HUES64 (cell line): Measurements from ENCODE around the gene ADAM11.
A peak's percentile ranks its signal among the peaks of the same experiment; 100 is the strongest.
"Not testable (repeated sequence)": the region's sequence is repeated elsewhere in the genome, so short reads cannot be mapped to it uniquely, and the experiment has no call there.

Source experiments
- H3K27ac ChIP-seq: 2 replicates; pipeline ENCODE4 v1.7.0; 2013; ENCODE audit warnings: low read depth, low read length, inconsistent platforms
- H3K27me3 ChIP-seq: 2 replicates; pipeline ENCODE4 v1.6.1; 2013; ENCODE audit warnings: mild to moderate bottlenecking, low read length; ENCODE audit not compliant: insufficient read depth
- H3K36me3 ChIP-seq: 2 replicates; pipeline ENCODE4 v1.6.1; 2013; ENCODE audit warnings: mild to moderate bottlenecking, low read length; ENCODE audit not compliant: insufficient read depth
- H3K4me1 ChIP-seq: 2 replicates; pipeline ENCODE4 v1.6.1; 2013; ENCODE audit warnings: mild to moderate bottlenecking, low read length, moderate library complexity; ENCODE audit not compliant: insufficient read depth
- H3K4me3 ChIP-seq: 2 replicates; pipeline ENCODE4 v1.5.1; 2013; ENCODE audit warnings: mild to moderate bottlenecking, low read length, moderate library complexity
- H3K9ac ChIP-seq: 2 replicates; pipeline ENCODE4 v1.6.1; 2013; ENCODE audit warnings: mild to moderate bottlenecking, low read depth, low read length
- H3K9me3 ChIP-seq: 2 replicates; pipeline ENCODE4 v1.6.1; 2013; ENCODE audit warnings: low read depth, low read length; ENCODE audit not compliant: insufficient read depth
- WGBS: fragments of 150-250, 120-280 bp; methylation state at CpG from one replicate; pipeline ENCODE4 v1.1.7; 2013; ENCODE audit warnings: missing lambda C conversion rate; 5-methylcytosine and 5-hydroxymethylcytosine counted together

The ADAM11 gene

DNA sequence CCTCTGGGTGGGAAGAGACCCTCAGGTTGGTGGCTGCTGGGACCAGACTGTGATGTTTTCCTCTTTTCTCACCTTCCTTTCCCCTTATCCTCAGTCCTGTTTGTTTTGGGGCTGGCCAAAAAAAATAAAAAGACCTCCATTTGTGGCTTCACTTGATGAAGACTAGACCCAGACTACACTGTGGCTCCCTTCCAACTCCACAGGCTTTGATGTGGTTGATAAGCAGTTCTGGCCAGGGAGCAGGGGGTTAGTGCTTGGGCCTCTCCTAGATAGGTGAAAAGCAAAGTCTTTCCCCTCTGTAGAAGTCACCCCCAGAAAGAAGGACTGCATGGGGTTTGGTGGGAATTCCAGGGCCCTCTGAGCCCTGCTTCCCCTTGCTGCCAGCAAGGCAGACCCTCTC is 11.2 kb upstream of the ADAM11 start:
- no peaks in the 10 kb centered on the region for H3K9me3 ChIP-seq
- no peaks in the 10 kb centered on the region for H3K4me1 ChIP-seq
- peaks cover 44% of the 10 kb centered on the region for H3K36me3 ChIP-seq
- H3K27ac ChIP-seq, result no peak overlapping the region
- no peaks in the 10 kb centered on the region for H3K27me3 ChIP-seq
- no peak overlapping the region for H3K4me3 ChIP-seq
- H3K9ac ChIP-seq, result no peak overlapping the region

DNA sequence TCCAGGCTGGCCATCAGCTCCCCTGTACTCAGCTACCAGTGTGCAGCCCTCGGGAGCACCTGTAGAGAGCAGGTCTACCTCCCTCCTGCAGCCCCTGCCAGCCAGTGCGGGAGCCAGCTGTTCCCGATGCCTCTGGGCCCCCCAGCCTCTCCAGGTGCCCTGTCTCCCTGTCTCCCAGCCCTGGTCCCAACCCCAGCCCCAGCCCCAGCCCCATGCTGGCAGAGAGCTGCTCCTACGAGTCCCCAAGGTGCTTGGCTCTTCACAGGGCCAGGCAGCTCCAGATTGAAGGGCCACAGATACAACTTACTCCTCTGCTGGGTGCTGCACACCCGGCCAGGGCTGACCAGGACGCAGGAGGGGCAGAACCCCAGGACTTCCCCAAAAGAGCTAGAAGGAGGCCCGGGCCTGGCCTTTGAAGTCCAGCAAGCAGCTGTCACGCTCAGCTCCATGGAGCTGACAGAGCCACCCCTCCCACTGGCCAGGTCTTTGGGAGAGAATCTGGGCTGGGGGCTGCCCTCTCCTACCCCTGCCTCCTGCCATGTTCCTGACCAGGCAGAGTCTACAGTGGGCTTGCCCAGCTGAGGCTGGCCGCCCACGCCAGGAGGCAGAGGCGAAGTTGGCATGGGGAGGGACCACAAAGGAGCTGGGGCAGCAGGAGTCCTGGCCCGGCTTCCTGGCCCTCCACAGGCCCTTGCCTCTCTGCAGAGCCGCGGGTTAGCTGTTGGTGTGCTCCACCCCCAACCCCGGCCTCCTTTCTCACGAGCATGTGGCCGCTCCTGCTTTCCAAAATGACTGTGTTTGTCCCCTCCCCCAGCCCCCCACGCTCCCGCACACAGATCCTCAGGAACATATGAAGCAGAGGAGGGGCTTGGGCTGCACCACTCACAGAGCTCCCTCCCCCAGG is 9.5 kb upstream of the ADAM11 start:
- WGBS, result 73% methylated on average over 19 of the region's 19 CpGs
- no peaks in the 10 kb centered on the region for H3K9me3 ChIP-seq
- no peak overlapping the region for H3K4me3 ChIP-seq
- no peak overlapping the region; the same call in 1 of the 2 replicates for H3K9ac ChIP-seq
- H3K27ac ChIP-seq, result no peak overlapping the region
- peaks cover 37% of the 10 kb centered on the region for H3K36me3 ChIP-seq
- no peaks in the 10 kb centered on the region for H3K27me3 ChIP-seq
- no peaks in the 10 kb centered on the region for H3K4me1 ChIP-seq

DNA sequence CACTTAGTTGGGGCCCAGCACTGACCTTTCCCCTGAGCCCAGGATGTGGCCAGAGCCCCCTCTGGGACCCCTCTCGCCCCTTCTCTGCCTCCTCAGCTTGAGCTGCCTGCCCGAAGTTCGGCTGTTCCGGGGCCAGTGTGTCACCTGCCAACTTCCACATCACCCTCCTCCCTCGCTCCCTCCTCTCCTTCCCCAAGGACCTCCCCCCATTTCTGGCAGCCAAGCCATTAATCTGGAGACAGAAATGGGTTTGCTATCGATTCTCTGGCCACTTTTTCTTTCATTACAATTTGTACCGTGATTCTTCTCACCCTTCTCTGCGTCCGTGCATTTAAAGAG is 8.8 kb upstream of the ADAM11 start:
- H3K27me3 ChIP-seq, result peaks cover 2% of the 10 kb centered on the region; the same call in 1 of the 2 replicates
- H3K36me3 ChIP-seq, result peaks cover 35% of the 10 kb centered on the region
- H3K9ac ChIP-seq, result no peak overlapping the region
- 84% methylated on average over 9 of the region's 9 CpGs for WGBS
- H3K27ac ChIP-seq, result no peak overlapping the region
- no peaks in the 10 kb centered on the region for H3K9me3 ChIP-seq
- no peak overlapping the region for H3K4me3 ChIP-seq
- H3K4me1 ChIP-seq, result no peaks in the 10 kb centered on the region

DNA sequence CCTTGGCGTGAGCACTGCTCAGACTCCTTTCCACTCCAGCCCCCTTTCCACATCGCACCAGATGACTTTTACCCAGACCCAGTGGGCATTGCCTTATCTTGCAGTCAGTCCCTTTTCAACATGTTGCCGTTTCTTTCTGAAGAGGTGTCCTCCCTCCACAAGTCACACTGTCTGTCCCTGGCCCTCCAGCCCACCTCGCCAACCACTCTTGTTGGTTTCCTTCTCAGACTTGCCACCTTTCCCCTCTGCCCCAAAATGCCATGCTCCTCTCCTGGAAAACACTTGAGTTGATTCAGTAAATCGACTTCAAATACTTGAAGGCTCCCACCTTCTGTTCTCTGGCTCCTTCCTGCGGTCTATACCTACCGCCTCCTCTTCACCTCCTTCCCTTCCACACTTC is 7.5 kb upstream of the ADAM11 start:
- H3K9me3 ChIP-seq, result no peaks in the 10 kb centered on the region
- WGBS, result 90% methylated on average over 7 of the region's 7 CpGs
- peaks cover 4% of the 10 kb centered on the region; the same call in 1 of the 2 replicates for H3K27me3 ChIP-seq
- H3K27ac ChIP-seq, result no peak overlapping the region
- H3K9ac ChIP-seq, result no peak overlapping the region
- no peaks in the 10 kb centered on the region for H3K4me1 ChIP-seq
- no peak overlapping the region for H3K4me3 ChIP-seq
- peaks cover 35% of the 10 kb centered on the region for H3K36me3 ChIP-seq

DNA sequence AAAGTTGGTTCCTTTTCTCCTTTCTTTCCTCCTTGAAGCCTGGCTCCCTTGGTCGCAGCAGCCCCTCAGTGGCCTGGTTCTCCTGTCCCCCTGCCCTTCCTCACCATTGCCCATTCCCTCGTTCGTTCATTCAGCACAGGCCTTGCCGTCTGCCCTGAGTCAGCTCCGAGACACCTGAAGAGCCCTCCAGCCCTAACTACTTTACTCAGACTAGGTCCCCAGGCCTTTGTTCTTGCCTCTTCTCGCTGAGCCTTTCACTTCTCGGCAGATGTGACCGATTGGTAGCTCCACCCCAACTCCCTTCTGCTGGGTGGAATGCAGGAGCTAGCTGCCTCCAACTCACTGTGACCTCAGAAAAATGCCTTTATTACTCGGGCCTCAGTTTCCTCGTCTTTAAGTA is 7.0 kb upstream of the ADAM11 start:
- Histone ChIP-seq H3K4me1 (no peaks in the 10 kb centered on the region), H3K27me3 (peaks cover 6% of the 10 kb centered on the region), H3K9ac (no peak overlapping the region), H3K27ac (no peak overlapping the region), H3K9me3 (no peaks in the 10 kb centered on the region), H3K36me3 (peaks cover 32% of the 10 kb centered on the region), H3K4me3 (no peak overlapping the region)
- 90% methylated on average over 10 of the region's 10 CpGs for WGBS

DNA sequence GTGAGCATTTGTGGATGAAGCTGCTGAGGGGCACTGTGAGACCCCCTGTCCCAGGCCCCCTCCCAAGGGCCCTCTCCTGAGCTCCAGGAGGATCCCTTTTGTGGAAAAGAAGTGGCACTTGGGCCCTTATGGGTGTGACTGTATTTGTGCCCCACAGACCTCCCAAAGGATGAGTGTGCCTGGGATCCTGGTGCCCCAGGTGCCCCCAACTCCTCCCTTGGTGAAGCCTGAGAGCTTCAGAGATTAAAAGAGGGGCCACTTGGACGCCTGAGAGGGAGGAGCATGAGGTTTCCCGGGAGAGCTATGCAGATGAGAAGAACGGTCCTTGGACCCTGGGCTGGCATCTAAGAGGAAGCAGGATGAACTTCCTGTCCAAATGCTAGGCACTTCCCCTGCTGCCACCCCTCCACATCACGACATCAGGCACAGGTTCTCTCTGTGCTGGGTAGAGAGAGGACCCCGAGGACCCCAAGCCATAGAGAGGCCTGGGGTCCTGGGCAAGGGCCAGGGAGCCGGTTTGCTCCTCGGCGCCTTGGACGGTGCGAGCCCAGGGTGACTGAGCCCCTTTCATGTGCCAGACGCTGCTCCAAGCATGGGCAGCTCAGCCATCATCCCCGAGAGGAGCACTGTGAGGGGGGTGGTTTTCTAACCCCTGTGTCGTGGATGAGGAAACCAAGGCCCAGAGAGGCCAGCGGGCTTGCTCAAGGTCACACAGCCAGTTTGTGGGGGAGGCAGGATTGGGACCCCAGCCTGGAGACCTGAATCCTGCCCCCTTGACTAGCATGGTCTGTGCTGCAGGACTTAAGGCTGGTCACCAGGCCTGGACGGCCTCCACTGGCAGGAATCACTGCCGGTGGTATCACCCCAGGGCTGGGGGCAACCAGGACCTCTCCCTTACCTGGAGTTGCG is 5.6 kb upstream of the ADAM11 start:
- Histone ChIP-seq H3K9me3 (no peaks in the 10 kb centered on the region), H3K4me1 (no peaks in the 10 kb centered on the region), H3K36me3 (peaks cover 20% of the 10 kb centered on the region), H3K9ac (no peak overlapping the region), H3K27me3 (peaks cover 20% of the 10 kb centered on the region), H3K4me3 (no peak overlapping the region), H3K27ac (no peak overlapping the region)
- WGBS, result 88% methylated on average over 17 of the region's 17 CpGs

DNA sequence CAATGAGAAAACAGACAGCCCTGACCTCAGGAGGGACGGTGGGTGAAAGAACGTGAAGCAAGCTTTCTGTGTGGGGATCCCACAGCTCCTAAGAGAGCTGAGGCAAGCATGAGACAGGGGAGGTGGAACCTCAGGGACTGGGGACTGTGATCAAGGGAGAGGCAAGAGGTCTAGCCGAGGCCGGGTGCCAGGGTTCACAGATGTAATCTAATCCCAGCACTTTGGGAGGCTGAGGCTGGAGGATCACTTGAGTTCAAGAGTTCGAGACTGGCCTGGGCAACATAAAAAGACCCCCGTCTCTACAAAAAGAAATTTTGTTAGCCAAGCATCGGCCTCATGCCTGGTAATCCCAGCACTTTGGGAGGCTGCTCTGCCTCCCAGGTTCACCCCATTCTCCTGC is 4.5 kb upstream of the ADAM11 start:
- Histone ChIP-seq H3K4me3 (no peak overlapping the region), H3K4me1 (no peaks in the 10 kb centered on the region), H3K9ac (no peak overlapping the region), H3K27me3 (peaks cover 27% of the 10 kb centered on the region), H3K36me3 (peaks cover 12% of the 10 kb centered on the region), H3K27ac (no peak overlapping the region), H3K9me3 (no peaks in the 10 kb centered on the region)
- WGBS, result 83% methylated on average over 7 of the region's 7 CpGs

DNA sequence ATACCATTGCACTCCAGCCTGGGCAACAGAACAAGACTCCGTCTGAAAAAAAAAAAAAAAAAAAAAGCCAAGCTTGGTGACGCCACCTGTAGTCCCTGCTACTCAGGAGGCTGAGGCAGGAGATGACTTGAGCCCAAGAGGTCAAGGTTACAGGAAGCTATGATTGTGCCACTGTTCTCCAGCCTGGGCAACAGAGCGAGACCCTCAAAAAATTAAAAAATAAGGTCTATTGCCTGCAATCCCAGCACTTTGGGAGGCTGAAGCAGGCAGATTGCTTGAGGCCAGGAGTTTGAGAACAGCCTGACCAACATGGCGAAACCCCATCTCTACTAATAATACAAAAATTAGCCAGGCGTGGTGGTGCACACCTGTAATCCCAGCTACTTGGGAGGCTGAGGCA is 3.6 kb upstream of the ADAM11 start:
- H3K9me3 ChIP-seq, H3K4me3 ChIP-seq, H3K27ac ChIP-seq, H3K36me3 ChIP-seq, H3K9ac ChIP-seq, H3K4me1 ChIP-seq: not testable (repeated sequence)
- WGBS, result 93% methylated on average over 5 of the region's 5 CpGs
- peaks cover 36% of the 10 kb centered on the region for H3K27me3 ChIP-seq

DNA sequence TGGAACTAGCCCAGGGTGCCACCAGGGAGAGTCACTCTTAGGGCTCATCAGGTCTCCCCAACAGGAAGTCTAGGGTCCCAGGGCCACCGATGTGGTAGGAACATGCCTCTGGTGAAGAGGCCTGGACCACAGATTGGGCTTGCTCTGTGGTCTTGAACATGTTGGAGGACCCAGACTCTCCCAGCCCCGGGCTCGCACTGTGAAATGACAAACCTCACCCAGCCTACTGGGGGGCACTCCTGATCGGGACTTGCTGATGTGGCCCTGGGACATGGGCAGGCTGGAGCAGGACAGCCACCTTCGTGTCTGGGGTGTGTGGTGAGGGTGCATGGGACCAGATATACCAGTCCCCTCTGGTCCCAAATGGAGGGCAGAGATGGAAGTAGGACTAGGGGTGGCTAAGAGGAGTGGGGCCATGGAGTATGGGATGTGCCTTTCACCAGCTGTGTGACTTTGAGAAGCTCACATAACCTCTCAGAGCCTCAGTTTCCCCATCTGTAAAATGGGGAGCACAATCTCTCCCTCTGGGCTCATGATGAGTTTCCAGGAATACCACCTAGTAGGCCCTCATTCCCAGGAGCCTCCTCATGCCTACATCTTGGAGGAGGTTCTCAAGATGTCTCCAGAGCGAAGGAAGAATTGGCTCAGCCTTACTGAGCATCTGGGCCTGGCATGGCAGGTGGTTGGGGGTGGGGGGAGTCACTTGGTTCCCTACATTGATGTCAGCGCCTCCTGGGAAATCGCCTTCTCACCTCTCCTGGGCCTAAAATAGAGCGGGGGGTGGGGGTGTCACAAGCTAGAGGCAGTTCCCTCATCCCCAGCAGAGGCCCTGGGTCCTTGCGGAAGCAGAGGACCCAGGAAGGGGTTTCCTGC is 1.5 kb upstream of the ADAM11 start:
- H3K4me1 ChIP-seq, result no peaks in the 10 kb centered on the region
- no peak overlapping the region for H3K9ac ChIP-seq
- no peak overlapping the region for H3K27ac ChIP-seq
- 85% methylated on average over 10 of the region's 10 CpGs for WGBS
- peaks cover 42% of the 10 kb centered on the region for H3K27me3 ChIP-seq
- no peaks in the 10 kb centered on the region for H3K9me3 ChIP-seq
- H3K36me3 ChIP-seq, result no peaks in the 10 kb centered on the region
- no peak overlapping the region for H3K4me3 ChIP-seq

DNA sequence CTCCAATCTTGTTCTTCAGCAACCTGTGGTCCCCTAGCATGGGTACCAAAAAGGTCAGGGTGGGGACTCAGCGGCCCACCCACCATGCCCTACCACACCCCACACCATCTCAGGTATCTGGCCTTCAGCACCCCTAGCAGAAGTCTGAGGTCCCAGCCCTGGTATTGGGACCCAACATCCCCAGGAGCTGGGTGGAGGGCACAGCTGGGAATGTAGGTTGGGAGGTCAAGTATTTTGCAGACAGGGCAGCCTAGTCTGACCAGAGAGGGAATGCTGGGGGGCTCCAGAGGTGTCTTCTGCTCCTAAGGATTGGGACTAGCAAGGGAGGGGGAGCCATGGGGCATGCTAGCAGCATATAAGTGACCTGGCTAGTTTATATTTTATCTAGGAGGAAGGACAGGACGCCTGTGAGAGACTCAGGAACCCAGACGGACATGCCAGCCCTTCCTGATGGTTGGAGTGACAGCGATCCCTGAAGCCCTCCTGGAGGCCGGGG is 822 bp upstream of the ADAM11 start:
- no peak overlapping the region for H3K27ac ChIP-seq
- WGBS, result 53% methylated on average over 5 of the region's 5 CpGs
- no peaks in the 10 kb centered on the region for H3K9me3 ChIP-seq
- H3K36me3 ChIP-seq, result no peaks in the 10 kb centered on the region
- H3K4me1 ChIP-seq, result no peaks in the 10 kb centered on the region
- peak overlapping the region; percentile 49 for H3K4me3 ChIP-seq
- no peak overlapping the region for H3K9ac ChIP-seq
- peaks cover 42% of the 10 kb centered on the region for H3K27me3 ChIP-seq
